ENCODE data around the gene NEO1.

Gene NEO1

DNA sequence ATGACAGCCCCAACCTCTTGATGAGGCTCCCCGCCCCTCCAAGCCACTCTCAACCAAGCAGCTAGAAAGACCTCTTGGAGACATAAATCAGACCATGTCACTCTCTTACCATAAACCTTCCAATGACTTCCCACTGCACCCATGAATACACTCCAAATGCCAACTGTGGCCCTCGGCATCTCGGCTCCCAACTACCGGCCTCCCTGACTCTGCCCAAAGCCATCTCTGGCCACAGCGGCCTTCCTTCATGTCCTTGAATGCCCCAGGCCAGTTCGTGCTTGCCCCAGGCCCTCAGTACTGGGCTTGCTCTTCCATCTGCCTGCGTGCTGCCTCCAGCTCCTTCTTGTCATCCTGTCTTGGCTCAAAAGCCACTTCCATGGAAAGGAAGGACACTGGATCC, 284.5 kb downstream of the NEO1 start:
- no peaks in the 10 kb centered on the region for H3K79me2 ChIP-seq (ENCODE audit: insufficient read depth, low read length)
- H3K4me2 ChIP-seq (ENCODE audit: low read depth, low read length, poor library complexity, severe bottlenecking) = no peak overlapping the region
- H3K9me2 ChIP-seq (replicated peaks; ENCODE audit: insufficient read depth, low read length) = no peaks in the 10 kb centered on the region
- no peaks in the 10 kb centered on the region for H3K9me3 ChIP-seq (ENCODE audit: insufficient read depth, low read length)
- H4K20me1 ChIP-seq (ENCODE audit: low read depth, low read length) = no peaks in the 10 kb centered on the region
- no peak overlapping the region for H3K9ac ChIP-seq (ENCODE audit: low read length)
- TF ChIP-seq EZH2phosphoT487 (conservative IDR thresholded peaks at IDR 0.05; ENCODE audit: low read length) (no peak), CTCF (IDR thresholded peaks at IDR 0.05; ENCODE audit: insufficient read depth, low read length, poor library complexity, severe bottlenecking) (no peak)
- H3K4me3 ChIP-seq (ENCODE audit: insufficient read depth, low read length, poor library complexity, severe bottlenecking) = no peak overlapping the region
- no peaks in the 10 kb centered on the region for H3K36me3 ChIP-seq (ENCODE audit: low read length)
- no peak overlapping the region for H3K27ac ChIP-seq (ENCODE audit: low read depth, low read length)
- no peaks in the 10 kb centered on the region for H3K27me3 ChIP-seq (ENCODE audit: low read length)
- H3F3A ChIP-seq (ENCODE audit: insufficient read depth) = no peaks in the 10 kb centered on the region
- no peak overlapping the region for H2AFZ ChIP-seq (ENCODE audit: low read depth, low read length, severe bottlenecking)

GRCh38 chr15:73337187-73337586, 284.9 kb downstream of the NEO1 start:
- H3K27me3 ChIP-seq (ENCODE audit: low read length) = no peaks in the 10 kb centered on the region
- H3K9me2 ChIP-seq (replicated peaks; ENCODE audit: insufficient read depth, low read length) = no peaks in the 10 kb centered on the region
- TF ChIP-seq EZH2phosphoT487 (conservative IDR thresholded peaks at IDR 0.05; ENCODE audit: low read length) (no peak), CTCF (IDR thresholded peaks at IDR 0.05; ENCODE audit: insufficient read depth, low read length, poor library complexity, severe bottlenecking) (no peak)
- H4K20me1 ChIP-seq (ENCODE audit: low read depth, low read length) = no peaks in the 10 kb centered on the region
- H3K79me2 ChIP-seq (ENCODE audit: insufficient read depth, low read length) = no peaks in the 10 kb centered on the region
- H3K9me3 ChIP-seq (ENCODE audit: insufficient read depth, low read length) = no peaks in the 10 kb centered on the region
- H2AFZ ChIP-seq (ENCODE audit: low read depth, low read length, severe bottlenecking) = no peak overlapping the region
- H3K4me2 ChIP-seq (ENCODE audit: low read depth, low read length, poor library complexity, severe bottlenecking) = no peak overlapping the region
- H3K9ac ChIP-seq (ENCODE audit: low read length) = no peak overlapping the region
- H3F3A ChIP-seq (ENCODE audit: insufficient read depth) = no peaks in the 10 kb centered on the region
- H3K36me3 ChIP-seq (ENCODE audit: low read length) = no peaks in the 10 kb centered on the region
- no peak overlapping the region for H3K4me3 ChIP-seq (ENCODE audit: insufficient read depth, low read length, poor library complexity, severe bottlenecking)
- H3K27ac ChIP-seq (ENCODE audit: low read depth, low read length) = no peak overlapping the region

DNA sequence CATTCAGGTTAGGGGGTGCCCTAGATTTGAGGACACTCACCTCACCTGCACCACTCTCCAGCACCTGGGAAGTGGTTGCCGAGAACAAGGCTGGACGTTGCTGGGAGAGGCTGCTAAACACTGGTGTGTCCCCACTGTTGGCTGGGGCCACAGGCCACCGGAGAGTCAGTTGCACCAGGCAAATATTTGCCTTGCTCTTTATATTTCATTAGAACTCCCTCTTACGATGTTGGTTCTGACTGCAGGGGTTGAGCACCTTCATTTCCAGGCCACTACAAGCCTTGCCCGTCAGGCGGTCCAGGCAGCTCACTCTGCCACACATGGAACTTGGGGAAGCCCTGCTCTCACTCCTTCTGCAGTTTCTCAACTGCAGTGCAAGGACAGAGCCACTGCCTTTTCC, 285.8 kb downstream of the NEO1 start:
- no peaks in the 10 kb centered on the region for H3K27me3 ChIP-seq (ENCODE audit: low read length)

More for the DNA sequence above, 285.8 kb downstream of the NEO1 start:
- no peaks in the 10 kb centered on the region for H3K9me2 ChIP-seq (replicated peaks; ENCODE audit: insufficient read depth, low read length)
- H4K20me1 ChIP-seq (ENCODE audit: low read depth, low read length) = no peaks in the 10 kb centered on the region
- H3K4me3 ChIP-seq (ENCODE audit: insufficient read depth, low read length, poor library complexity, severe bottlenecking) = no peak overlapping the region
- H3K4me2 ChIP-seq (ENCODE audit: low read depth, low read length, poor library complexity, severe bottlenecking) = no peak overlapping the region
- H3K27ac ChIP-seq (ENCODE audit: low read depth, low read length) = no peak overlapping the region
- H3K36me3 ChIP-seq (ENCODE audit: low read length) = no peaks in the 10 kb centered on the region
- H3K9me3 ChIP-seq (ENCODE audit: insufficient read depth, low read length) = no peaks in the 10 kb centered on the region
- H3F3A ChIP-seq (ENCODE audit: insufficient read depth) = no peaks in the 10 kb centered on the region
- no peak overlapping the region for H2AFZ ChIP-seq (ENCODE audit: low read depth, low read length, severe bottlenecking)
- no peaks in the 10 kb centered on the region for H3K79me2 ChIP-seq (ENCODE audit: insufficient read depth, low read length)
- H3K9ac ChIP-seq (ENCODE audit: low read length) = no peak overlapping the region
- TF ChIP-seq CTCF (IDR thresholded peaks at IDR 0.05; ENCODE audit: insufficient read depth, low read length, poor library complexity, severe bottlenecking) (no peak), EZH2phosphoT487 (conservative IDR thresholded peaks at IDR 0.05; ENCODE audit: low read length) (no peak)
